Uterine smooth muscle cell (primary cell): ENCODE data around the gene MAGIX. TPM values are rescaled to one million over a fixed set of nuclear protein-coding genes. Genes with fewer than 3 reads are reported as not detected.

Experiments
- total RNA-seq: library from RNA; depleted of rRNA; stranded (reverse); fragments of >200 nt; gene quantifications from 2 replicates; pipeline ENCODE4 v1.2.3, GENCODE V29; 2014

MAGIX gene
- total RNA-seq = 1.4 and 2.4 TPM in 2 replicates

DNA sequence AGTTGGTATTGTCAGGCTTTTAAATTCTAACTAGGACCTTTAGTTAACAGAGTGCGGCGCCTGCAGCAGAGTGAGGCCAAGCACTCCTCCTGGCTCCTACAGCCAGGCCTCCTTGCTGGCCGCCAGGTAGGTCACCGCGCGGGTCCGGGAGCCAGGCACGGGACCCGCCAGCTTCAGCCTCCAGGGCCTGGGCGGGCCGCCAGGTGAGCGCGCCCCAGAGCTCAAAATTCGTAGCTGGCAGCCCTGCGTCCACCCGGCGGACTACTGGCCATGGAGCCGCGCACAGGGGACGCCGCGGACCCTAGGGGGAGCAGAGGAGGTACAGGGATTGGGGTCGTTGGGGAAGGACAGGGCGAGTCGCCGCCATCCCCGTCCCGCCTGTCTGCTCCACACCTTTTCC is at the start of gene MAGIX:
MAGIX (plus strand) TSS at position 139 of the 400 bp plus-strand sequence; CDS start at position 271, 132 bp downstream.

DNA sequence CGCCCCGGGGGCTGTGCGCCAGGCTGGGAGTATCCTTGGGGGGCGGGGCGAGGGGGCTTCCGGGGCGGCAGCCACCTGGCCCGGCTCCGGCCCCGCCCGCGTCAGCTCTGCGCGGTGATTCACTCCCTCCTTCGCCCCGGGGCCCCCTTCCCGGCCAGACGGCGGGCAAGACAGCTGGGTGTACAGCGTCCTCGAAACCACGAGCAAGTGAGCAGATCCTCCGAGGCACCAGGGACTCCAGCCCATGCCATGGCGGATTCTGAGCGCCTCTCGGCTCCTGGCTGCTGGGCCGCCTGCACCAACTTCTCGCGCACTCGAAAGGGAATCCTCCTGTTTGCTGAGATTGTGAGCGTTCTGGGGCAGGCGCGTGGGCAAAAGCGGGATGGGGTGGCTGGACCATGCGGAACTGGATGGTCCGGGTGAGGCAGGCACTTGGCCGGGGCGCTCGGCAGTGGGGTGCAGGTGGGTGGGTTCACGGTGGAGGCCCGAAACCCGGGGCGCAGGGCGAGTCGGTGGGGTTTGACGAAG is 9.3 kb downstream of the MAGIX start, which contains the start of gene PLP2:
PLP2 (plus strand) TSS at position 147 of the 528 bp plus-strand sequence; CDS start at position 250, 103 bp downstream.

DNA sequence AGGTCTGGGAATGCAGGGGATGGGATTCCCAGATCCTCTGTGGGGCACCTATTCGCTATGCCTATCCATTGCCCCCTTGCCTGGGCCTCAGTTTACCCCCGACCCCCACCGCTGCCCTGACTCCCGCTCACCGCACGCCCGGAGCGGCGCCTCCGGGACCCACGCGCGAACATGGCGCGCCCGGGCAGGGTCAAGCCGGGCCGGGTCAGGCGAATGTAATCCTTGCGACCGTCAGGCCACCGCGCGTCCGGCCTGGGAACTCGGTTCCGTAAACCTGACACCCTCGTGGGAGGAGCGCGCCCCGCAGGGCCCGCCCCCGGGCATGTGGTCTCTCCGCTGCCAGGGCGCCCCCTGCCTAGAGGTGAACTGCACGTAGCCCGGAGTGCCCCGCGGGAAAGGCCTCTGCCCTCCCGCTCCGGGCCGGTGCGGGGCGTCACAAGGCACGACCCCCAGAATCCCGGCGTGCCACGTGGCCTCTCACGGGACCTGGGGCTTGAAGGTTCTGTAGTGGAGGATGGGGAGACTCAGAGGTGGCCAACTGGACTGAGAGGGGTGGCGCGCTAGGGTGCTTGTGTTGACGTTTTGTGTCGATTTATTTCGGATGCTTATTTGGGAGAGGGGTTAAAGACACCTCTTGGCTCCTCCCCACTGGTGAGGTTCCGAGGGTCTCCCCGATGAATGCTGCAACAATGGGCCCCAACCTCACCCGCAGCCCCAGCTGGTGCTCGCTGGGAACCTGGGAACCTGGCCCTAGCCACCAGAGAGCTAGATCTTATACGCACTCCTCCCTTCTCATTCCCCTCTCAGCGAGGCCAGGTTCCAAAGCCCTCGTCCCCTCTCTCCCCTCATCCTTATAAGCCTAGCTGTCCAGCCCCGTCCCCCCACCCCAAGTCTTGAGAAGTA is 23.8 kb downstream of the MAGIX start, which contains the start of gene PRICKLE3:
PRICKLE3 (minus strand) TSS at position 249 of the 903 bp plus-strand sequence; CDS start at position 173, 76 bp downstream.

DNA sequence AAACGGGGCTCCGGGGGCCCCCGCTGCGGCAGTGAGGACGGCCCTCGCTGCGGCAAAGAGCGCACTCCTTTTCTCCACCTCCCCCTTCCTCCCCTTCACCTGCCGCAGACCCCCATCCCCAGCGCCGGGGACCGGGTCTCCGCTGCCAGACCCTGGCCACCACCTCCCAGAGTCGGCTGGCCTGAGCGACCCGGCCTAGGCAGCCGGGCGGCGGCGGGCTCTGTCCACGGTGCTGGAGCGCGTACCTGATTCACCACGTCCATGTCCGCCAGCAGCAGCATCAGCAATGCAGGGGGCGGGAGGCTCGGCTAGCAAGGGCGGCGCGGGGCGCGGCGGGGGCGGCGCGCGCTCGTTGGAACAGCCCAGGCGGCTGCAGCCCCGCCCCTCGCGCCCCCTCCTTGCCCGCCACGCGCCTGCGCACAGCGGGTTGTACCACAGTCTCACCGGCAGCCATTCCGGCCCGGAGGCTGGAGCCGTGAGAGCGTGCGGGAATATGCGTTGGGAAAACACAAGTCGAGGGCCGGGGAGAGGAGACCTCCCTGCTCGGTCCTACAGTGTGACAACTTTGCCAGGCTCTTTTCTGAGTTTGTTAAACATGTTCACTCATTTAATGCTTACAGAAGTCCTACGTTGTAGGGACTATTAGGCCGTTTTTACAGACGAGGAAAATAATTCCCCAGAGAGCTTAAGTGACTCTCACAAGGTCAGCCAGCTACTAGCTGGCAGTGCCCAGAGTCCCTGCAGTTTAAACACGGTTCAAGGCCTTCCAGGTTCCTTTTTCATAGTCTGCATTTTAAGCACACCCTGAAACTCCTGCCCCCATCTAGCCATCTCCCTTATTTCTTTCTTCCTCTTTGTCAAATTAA is 37.6 kb downstream of the MAGIX start, which contains the start of gene SYP:
SYP (minus strand) TSS at position 288 of the 866 bp plus-strand sequence; CDS start at position 281, 7 bp downstream.

Other genes starting within 250 kb of the MAGIX start
- 6.2 and 7.0 TPM in 2 replicates for gene PIM2, start 243.7 kb upstream of the MAGIX start, total RNA-seq
- 37.0 and 40.7 TPM in 2 replicates for gene OTUD5, start 205.2 kb upstream of the MAGIX start, total RNA-seq
- 0.33 and 1.2 TPM in 2 replicates for gene KCND1, start 190.9 kb upstream of the MAGIX start, total RNA-seq
- 23.1 and 29.9 TPM in 2 replicates for gene GRIPAP1, start 160.5 kb upstream of the MAGIX start, total RNA-seq
- 42.5 and 42.7 TPM in 2 replicates for gene TFE3, start 119.4 kb upstream of the MAGIX start, total RNA-seq
- gene CCDC120, start 103.8 kb upstream of the MAGIX start, total RNA-seq = 0.11 and 0.37 TPM in 2 replicates
- 6.6 and 9.1 TPM in 2 replicates for gene PRAF2, start 88.8 kb upstream of the MAGIX start, total RNA-seq
- gene WDR45, start 82.9 kb upstream of the MAGIX start, total RNA-seq = 30.1 and 39.6 TPM in 2 replicates
- 18.2 and 25.7 TPM in 2 replicates for gene GPKOW, start 39.0 kb upstream of the MAGIX start, total RNA-seq
- 16.0 and 17.7 TPM in 2 replicates for gene PLP2, start 9.1 kb downstream of the MAGIX start, total RNA-seq
- gene PRICKLE3, start 23.6 kb downstream of the MAGIX start, total RNA-seq = 5.3 and 5.9 TPM in 2 replicates
- gene SYP, start 37.4 kb downstream of the MAGIX start, total RNA-seq = 0.12 and 0.33 TPM in 2 replicates
- gene CACNA1F, start 70.6 kb downstream of the MAGIX start, total RNA-seq = under 0.01 TPM in 1 of 2 replicates, not detected in the other
- gene CCDC22, start 72.7 kb downstream of the MAGIX start, total RNA-seq = 8.7 and 10.5 TPM in 2 replicates
- gene FOXP3, start 102.0 kb downstream of the MAGIX start, total RNA-seq = not detected in 2 replicates
- 2.4 and 7.5 TPM in 2 replicates for gene PPP1R3F, start 107.0 kb downstream of the MAGIX start, total RNA-seq
- not detected in 2 replicates for gene GAGE10, start 140.9 kb downstream of the MAGIX start, total RNA-seq
- not detected in 2 replicates for gene GAGE12J, start 159.3 kb downstream of the MAGIX start, total RNA-seq
- not detected in 2 replicates for gene GAGE13, start 168.8 kb downstream of the MAGIX start, total RNA-seq